Thoracic aorta (tissue), 2 donors: ENCODE results near the gene LRRC74B. TPM values are rescaled to one million over a fixed set of nuclear protein-coding genes. Genes with fewer than 3 reads are reported as not detected.

Experiments used
- ATAC-seq: fragments of 150-250 bp; one replicate; pipeline ENCODE4 v1.8.0; 2017; ENCODE audit warnings: low read depth; ENCODE audit not compliant: insufficient number of reproducible peaks, low FRiP score
- DNase-seq: peaks from one replicate; pipeline ENCODE4 v3.0.0-alpha.2; 2020; ENCODE audit warnings: low spot score
- H3K27ac ChIP-seq, 2 donors: fragments of 200-600 bp; sonication (generic); 1 replicate in 1 of 2; 2 replicates in 1 of 2; pipeline ENCODE4 v1.5.1; 2016; ENCODE audit warnings: mild to moderate bottlenecking in 2 of 2, moderate library complexity in 2 of 2
- H3K27me3 ChIP-seq: fragments of 200-600 bp; sonication (generic); replicated peaks from 2 replicates; pipeline ENCODE4 v1.6.0; 2016; ENCODE audit warnings: mild to moderate bottlenecking; ENCODE audit not compliant: insufficient read depth
- H3K36me3 ChIP-seq: fragments of 200-600 bp; sonication (generic); one replicate; pipeline ENCODE4 v1.5.1; 2016
- H3K4me1 ChIP-seq, 2 donors: fragments of 200-600 bp; sonication (generic); 1 replicate in 1 of 2; 2 replicates in 1 of 2; pipeline versions ENCODE4 v1.5.1 to v1.6.0; 2016; ENCODE audit warnings: low read depth in 2 of 2, mild to moderate bottlenecking in 1 of 2; ENCODE audit not compliant: control insufficient read depth in 1 of 2
- H3K4me3 ChIP-seq: fragments of 200-600 bp; sonication (generic); 2 replicates; pipeline ENCODE4 v1.5.1; 2016; ENCODE audit warnings: mild to moderate bottlenecking
- H3K9me3 ChIP-seq: fragments of 200-600 bp; sonication (generic); 2 replicates; pipeline ENCODE4 v1.5.1; 2016
- CTCF ChIP-seq: fragments of 200-600 bp; sonication (generic); IDR thresholded peaks from one replicate; pipeline ENCODE4 v1.5.1; 2019; ENCODE audit warnings: antibody characterized with exemption
- total RNA-seq, 2 donors: library from RNA; depleted of rRNA; stranded (reverse); fragments of >200 nt; gene quantifications; one replicate each; pipeline versions ENCODE4 v1.1.0 to v1.2.3, GENCODE V29; 2016

Gene LRRC74B
- total RNA-seq, 2 donors from 2014 or later = not detected

- TF ChIP-seq CTCF = no peak
- H3K27ac ChIP-seq = no peak overlapping the region
- H3K27me3 ChIP-seq = no peaks in the 10 kb centered on the region
- no peak for DNase-seq
- H3K36me3 ChIP-seq = no peaks in the 10 kb centered on the region
- no peak for ATAC-seq
- H3K4me1 ChIP-seq = peaks cover 15 to 26% of the 10 kb centered on the region in 2 donors
- peak overlapping the region; percentile 72 for H3K4me3 ChIP-seq
- no peaks in the 10 kb centered on the region for H3K9me3 ChIP-seq
These were observed 30.2 kb upstream of the LRRC74B start for GRCh38 chr22:21015466-21016006.

- peaks cover 15 to 26% of the 10 kb centered on the region in 2 donors for H3K4me1 ChIP-seq
- no peaks in the 10 kb centered on the region for H3K9me3 ChIP-seq
- H3K4me3 ChIP-seq = no peak overlapping the region
- H3K27me3 ChIP-seq = no peaks in the 10 kb centered on the region
- no peak for TF ChIP-seq CTCF
- no peaks in the 10 kb centered on the region for H3K36me3 ChIP-seq
- DNase-seq (no peak), ATAC-seq (no peak)
- no peak overlapping the region for H3K27ac ChIP-seq
These were observed 28.9 kb upstream of the LRRC74B start for GRCh38 chr22:21016644-21017420.

GRCh38 chr22:21018314-21018713, 27.4 kb upstream of the LRRC74B start:
- ATAC-seq = no peak
- no peak for DNase-seq
- Histone ChIP-seq H3K36me3 (no peaks in the 10 kb centered on the region), H3K27ac (no peak overlapping the region), H3K27me3 (no peaks in the 10 kb centered on the region), H3K9me3 (no peaks in the 10 kb centered on the region), H3K4me1 (peaks cover 15 to 26% of the 10 kb centered on the region in 2 donors), H3K4me3 (no peak overlapping the region)
- no peak for TF ChIP-seq CTCF

GRCh38 chr22:21020802-21021429, 24.8 kb upstream of the LRRC74B start:
- no peak for ATAC-seq
- H3K9me3 ChIP-seq = no peaks in the 10 kb centered on the region
- TF ChIP-seq CTCF = no peak

GRCh38 chr22:21022507-21022906, 23.2 kb upstream of the LRRC74B start:
- no peak for TF ChIP-seq CTCF
- DNase-seq (no peak), ATAC-seq (no peak)
- Histone ChIP-seq H3K27ac (no peak overlapping the region), H3K36me3 (no peaks in the 10 kb centered on the region), H3K4me3 (no peak overlapping the region), H3K27me3 (no peaks in the 10 kb centered on the region), H3K9me3 (no peaks in the 10 kb centered on the region), H3K4me1 (no peaks in the 10 kb centered on the region)

More at GRCh38 chr22:21020802-21021429, 24.8 kb upstream of the LRRC74B start:
- no peaks in the 10 kb centered on the region for H3K27me3 ChIP-seq
- no peaks in the 10 kb centered on the region for H3K36me3 ChIP-seq
- H3K4me3 ChIP-seq = no peak overlapping the region
- DNase-seq = no peak
- H3K4me1 ChIP-seq = peaks cover 0 to 1% of the 10 kb centered on the region in 2 donors
- no peak overlapping the region for H3K27ac ChIP-seq
